HepG2 (cell line): Measurements from ENCODE around the gene RTN4. TPM values are rescaled to one million over a fixed set of nuclear protein-coding genes. Genes with fewer than 3 reads are reported as not detected.

Source experiments
- AFF4 ChIP-seq: sonication (generic); formaldehyde crosslinking; IDR thresholded peaks from 2 replicates; pipeline ENCODE4 v1.4.0; 2020; ENCODE audit warnings: missing genetic modification reagents
- HMGXB3 ChIP-seq: sonication (generic); formaldehyde crosslinking; IDR thresholded peaks from 2 replicates; pipeline ENCODE4 v1.4.0; 2020; ENCODE audit warnings: missing genetic modification reagents, borderline replicate concordance
- HNF4A ChIP-seq: sonication (generic); formaldehyde crosslinking; IDR thresholded peaks from 2 replicates; pipeline ENCODE4 v1.4.0; 2020; ENCODE audit warnings: missing genetic modification reagents
- HNRNPK ChIP-seq: fragments of 200-400 bp; formaldehyde crosslinking; IDR thresholded peaks from 2 replicates; pipeline ENCODE4 v1.6.1; 2018; ENCODE audit warnings: low read length, low read depth, moderate library complexity, mild to moderate bottlenecking; ENCODE audit not compliant: poor library complexity, severe bottlenecking
- JUN ChIP-seq: sonication (generic); formaldehyde crosslinking; IDR thresholded peaks from 2 replicates; pipeline ENCODE4 v1.4.0; 2020; ENCODE audit warnings: mild to moderate bottlenecking, missing genetic modification reagents
- MED8 ChIP-seq: sonication (generic); formaldehyde crosslinking; IDR thresholded peaks from 2 replicates; pipeline ENCODE4 v1.8.1; 2023; ENCODE audit warnings: mild to moderate bottlenecking, missing genetic modification reagents; ENCODE audit not compliant: insufficient replicate concordance
- MYNN ChIP-seq: sonication (generic); formaldehyde crosslinking; IDR thresholded peaks from 2 replicates; pipeline ENCODE4 v1.4.0; 2020; ENCODE audit warnings: mild to moderate bottlenecking, low read depth, missing genetic modification reagents
- NPAS2 ChIP-seq: sonication (generic); formaldehyde crosslinking; IDR thresholded peaks from 2 replicates; pipeline ENCODE4 v1.8.0; 2022; ENCODE audit warnings: mild to moderate bottlenecking, missing genetic modification reagents, borderline replicate concordance
- TFE3 ChIP-seq: IDR thresholded peaks from 2 replicates; pipeline ENCODE4 v1.6.1; 2016
- TOPORS ChIP-seq: sonication (generic); formaldehyde crosslinking; IDR thresholded peaks from 2 replicates; pipeline ENCODE4 v1.8.0; 2023; ENCODE audit warnings: mild to moderate bottlenecking, missing genetic modification reagents
- XBP1 ChIP-seq: sonication (generic); formaldehyde crosslinking; IDR thresholded peaks from 2 replicates; pipeline ENCODE4 v1.5.0; 2020; ENCODE audit warnings: missing genetic modification reagents
- ZNF253 ChIP-seq: sonication (generic); formaldehyde crosslinking; IDR thresholded peaks from 2 replicates; pipeline ENCODE4 v1.8.0; 2022; ENCODE audit warnings: mild to moderate bottlenecking, missing genetic modification reagents, borderline replicate concordance
- ZNF441 ChIP-seq: sonication (generic); formaldehyde crosslinking; IDR thresholded peaks from 2 replicates; pipeline ENCODE4 v1.7.0; 2021; ENCODE audit warnings: missing genetic modification reagents, borderline replicate concordance
- ZNF557 ChIP-seq: sonication (generic); formaldehyde crosslinking; IDR thresholded peaks from 2 replicates; pipeline ENCODE4 v1.4.0; 2020; ENCODE audit warnings: missing genetic modification reagents
- ZUFSP ChIP-seq: sonication (generic); formaldehyde crosslinking; IDR thresholded peaks from 2 replicates; pipeline ENCODE4 v1.9.0; 2021; ENCODE audit warnings: missing genetic modification reagents, mild to moderate bottlenecking, borderline replicate concordance
- polyA plus RNA-seq, 8 experiments: library from polyadenylated mRNA; depleted of rRNA in 3 of 8; stranded (reverse) in 7 of 8; unstranded in 1 of 8; fragments of >200 nt; fragmentation: Illumina TruSeq in 4 of 8; extraction: Trizol in 4 of 8; gene quantifications; 2 replicates each; pipeline versions ENCODE4 v1.2.1 to v1.2.3, GENCODE V29; 2011 to 2016; ENCODE audit warnings: low read depth in 4 of 8, missing spikeins in 1 of 8, mixed read lengths in 1 of 8; ENCODE audit not compliant: insufficient read depth in 1 of 8
- total RNA-seq, 5 experiments: library from RNA; depleted of rRNA; stranded (reverse); fragments of >200 nt; fragmentation: Illumina TruSeq; extraction: Trizol; gene quantifications; 2 replicates each; pipeline ENCODE4 v1.2.3, GENCODE V29; 2016; ENCODE audit warnings: low read depth in 1 of 5

The RTN4 gene
- total and polyA plus RNA-seq, 2 of the 13 experiments (the other 11 are each of a cell fraction or from before 2014, with no cell fraction given) = 98.4 to 133 TPM

GRCh38 chr2:55050100-55050994 is at the start of gene RTN4 (continued):
- TF ChIP-seq ZUFSP (CRISPR knock-in tag) (no peak), ZNF253 (peak; percentile 60; the same call in 1 of the 2 replicates), AFF4 (CRISPR knock-in tag) (no peak), HMGXB3 (CRISPR knock-in tag) (peak; percentile 56; the same call in 1 of the 2 replicates), HNRNPK (peak; percentile 75), MYNN (no peak), JUN (CRISPR knock-in tag) (peak; percentile 97), ZNF441 (CRISPR knock-in tag) (no peak), ZNF557 (no peak), NPAS2 (CRISPR knock-in tag) (no peak), XBP1 (no peak), TFE3 (CRISPR knock-in tag) (no peak; the same call in 1 of the 2 replicates), MED8 (CRISPR knock-in tag) (peak; percentile 48), TOPORS (CRISPR knock-in tag) (no peak), HNF4A (CRISPR knock-in tag) (peak; percentile 37)
